ENCODE data around the gene CPNE9.

DNA sequence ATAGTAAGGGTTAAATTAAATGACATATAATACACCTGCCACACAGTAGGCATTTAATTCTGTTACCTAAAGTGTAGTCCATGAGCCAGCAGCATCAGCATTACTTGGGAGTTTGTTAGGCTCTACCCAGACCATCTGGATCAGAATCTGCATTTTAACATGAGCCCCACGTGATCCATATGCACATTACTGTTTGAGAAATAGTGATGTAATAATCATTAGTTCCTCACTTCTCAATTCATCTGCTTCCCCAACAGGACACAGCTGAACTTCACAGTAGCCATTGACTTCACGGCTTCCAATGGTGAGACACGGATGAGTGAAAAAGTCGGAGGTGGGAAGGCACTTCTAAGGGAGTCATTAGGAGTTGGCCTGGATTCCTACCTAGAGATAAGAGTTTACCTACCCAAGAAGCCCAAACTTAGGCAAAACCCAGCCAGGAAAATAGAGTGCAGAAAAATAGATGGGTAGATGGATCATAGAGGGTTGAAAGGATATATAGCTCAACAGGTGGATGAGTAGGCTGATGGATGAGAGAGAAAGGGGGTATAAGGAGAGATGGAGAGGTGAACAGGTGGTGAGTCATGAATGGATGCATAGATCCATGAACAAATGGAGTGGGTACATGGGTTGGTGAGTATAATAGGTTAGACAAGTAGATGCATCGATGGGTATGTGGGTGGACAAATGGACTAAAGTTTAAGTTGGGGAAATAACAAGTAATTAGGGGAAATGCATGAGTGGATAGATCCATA lies 13.3 kb downstream of the CPNE9 start:
- TF ChIP-seq POLR2A (IDR thresholded peaks at IDR 0.05), result no peak
- TF ChIP-seq, protein P1, sequence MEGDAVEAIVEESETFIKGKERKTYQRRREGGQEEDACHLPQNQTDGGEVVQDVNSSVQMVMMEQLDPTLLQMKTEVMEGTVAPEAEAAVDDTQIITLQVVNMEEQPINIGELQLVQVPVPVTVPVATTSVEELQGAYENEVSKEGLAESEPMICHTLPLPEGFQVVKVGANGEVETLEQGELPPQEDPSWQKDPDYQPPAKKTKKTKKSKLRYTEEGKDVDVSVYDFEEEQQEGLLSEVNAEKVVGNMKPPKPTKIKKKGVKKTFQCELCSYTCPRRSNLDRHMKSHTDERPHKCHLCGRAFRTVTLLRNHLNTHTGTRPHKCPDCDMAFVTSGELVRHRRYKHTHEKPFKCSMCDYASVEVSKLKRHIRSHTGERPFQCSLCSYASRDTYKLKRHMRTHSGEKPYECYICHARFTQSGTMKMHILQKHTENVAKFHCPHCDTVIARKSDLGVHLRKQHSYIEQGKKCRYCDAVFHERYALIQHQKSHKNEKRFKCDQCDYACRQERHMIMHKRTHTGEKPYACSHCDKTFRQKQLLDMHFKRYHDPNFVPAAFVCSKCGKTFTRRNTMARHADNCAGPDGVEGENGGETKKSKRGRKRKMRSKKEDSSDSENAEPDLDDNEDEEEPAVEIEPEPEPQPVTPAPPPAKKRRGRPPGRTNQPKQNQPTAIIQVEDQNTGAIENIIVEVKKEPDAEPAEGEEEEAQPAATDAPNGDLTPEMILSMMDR (IDR thresholded peaks at IDR 0.05), result no peak
